NCI-H748 (cell line): ENCODE results near the gene PRADC1.
"Not testable (repeated sequence)": the region's sequence is repeated elsewhere in the genome, so short reads cannot be mapped to it uniquely, and the experiment has no call there.

Source experiments
- DNase-seq: peaks from one replicate; lab custom pipeline; 2025; ENCODE audit not compliant: unreplicated experiment; lab: John Stamatoyannopoulos, UW

The PRADC1 gene

DNA sequence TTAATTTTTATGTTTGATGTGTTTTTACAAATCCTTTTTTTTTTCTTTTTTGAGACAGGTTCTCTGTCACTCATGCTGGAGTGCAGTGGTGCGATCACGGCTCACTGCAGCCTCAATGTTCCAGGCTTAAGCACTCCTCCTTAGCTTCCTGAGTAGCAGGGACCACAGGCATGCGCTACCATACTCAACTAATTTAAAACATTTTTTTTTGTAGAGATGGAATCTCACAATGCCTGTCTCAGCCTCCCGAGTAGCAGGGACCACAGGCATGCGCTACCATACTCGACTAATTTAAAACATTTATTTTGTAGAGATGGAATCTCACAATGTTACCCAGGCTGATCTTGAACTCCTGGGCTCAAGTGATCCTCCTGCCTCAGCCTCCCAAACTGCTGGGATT lies 27.4 kb downstream of the PRADC1 start:
- DNase-seq = no peak

DNA sequence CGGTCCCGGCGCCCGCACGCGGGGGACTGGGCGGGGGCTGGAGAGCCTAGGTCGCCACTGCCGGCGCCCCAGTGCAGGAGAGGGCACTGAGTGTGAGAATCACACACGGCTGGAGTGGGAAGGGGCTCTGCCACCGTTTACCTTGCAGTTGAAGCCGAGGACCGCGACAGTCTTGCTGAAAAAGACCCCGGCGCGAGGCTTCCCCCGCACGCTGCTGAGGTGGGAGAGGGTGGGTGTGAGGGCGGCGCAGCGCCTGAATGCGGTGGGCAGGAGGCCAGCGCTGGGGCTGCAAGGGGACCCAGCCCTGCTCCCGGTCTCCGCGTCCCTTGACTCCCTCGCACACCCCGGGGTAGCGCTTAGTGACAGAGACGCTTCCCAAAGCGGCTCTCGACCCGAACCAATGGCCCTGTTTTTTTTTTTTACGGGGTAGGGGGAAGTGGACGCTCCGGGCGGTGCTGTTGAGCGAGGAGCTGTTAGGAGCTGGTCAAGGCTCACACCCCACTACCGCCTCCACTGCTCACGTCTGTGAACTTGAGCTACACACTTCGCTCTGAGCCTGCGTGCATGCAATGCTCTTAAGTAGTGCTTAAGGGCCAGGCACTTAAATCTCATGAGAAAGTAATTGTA lies 29.9 kb downstream of the PRADC1 start:
- peak; percentile 57 for DNase-seq

DNA sequence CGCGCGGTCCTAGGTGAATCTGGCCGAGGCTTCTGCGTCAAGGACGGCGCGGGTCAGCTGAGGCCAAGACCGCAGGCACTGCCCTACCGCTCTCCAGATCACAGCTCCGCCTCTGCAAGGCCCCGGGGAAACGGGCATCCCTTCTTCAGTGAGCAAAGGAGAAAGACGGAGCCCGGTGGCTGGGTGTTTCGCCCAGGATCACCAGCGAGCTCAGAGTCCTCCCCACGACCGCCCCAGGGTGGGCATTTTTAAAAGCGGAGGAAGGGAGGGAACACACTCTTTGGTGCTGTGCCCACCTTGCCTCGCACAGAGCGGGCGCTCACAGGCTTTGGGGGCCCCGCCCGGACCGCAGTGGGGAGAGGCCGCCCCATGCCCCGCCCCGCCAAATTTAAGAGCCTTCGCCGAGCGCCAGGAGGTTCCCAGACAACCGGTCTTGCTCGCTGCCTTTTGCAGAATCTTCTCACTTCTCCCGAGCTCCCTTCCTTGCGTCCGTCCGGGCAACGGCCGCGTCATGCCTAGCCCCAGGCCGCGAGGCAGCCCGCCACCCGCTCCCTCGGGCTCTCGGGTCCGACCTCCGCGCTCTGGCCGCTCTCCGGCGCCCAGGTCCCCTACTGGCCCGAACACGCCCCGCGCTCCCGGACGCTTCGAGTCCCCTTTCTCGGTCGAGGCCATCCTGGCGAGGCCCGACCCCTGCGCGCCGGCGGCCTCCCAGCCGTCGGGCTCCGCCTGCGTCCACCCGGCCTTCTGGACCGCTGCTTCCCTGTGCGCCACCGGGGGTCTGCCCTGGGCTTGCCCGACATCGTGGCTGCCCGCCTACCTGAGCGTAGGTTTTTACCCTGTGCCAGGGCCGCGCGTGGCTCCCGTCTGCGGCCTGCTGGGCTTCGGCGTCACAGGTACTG lies 30.6 kb downstream of the PRADC1 start, which contains the start of gene NOTO:
Gene NOTO, plus strand, starts transcription at position 419 of the 899 bp plus-strand sequence. Its CDS starts 93 bp downstream, at position 512.
- DNase-seq = peak; percentile 49

- DNase-seq = not testable (repeated sequence)
These were observed 32.8 kb downstream of the PRADC1 start for GRCh38 chr2:73200281-73200680.

GRCh38 chr2:73197579-73197978 lies 35.5 kb downstream of the PRADC1 start:
- DNase-seq = no peak

GRCh38 chr2:73187549-73187948 lies 45.5 kb downstream of the PRADC1 start:
- DNase-seq = no peak

DNA sequence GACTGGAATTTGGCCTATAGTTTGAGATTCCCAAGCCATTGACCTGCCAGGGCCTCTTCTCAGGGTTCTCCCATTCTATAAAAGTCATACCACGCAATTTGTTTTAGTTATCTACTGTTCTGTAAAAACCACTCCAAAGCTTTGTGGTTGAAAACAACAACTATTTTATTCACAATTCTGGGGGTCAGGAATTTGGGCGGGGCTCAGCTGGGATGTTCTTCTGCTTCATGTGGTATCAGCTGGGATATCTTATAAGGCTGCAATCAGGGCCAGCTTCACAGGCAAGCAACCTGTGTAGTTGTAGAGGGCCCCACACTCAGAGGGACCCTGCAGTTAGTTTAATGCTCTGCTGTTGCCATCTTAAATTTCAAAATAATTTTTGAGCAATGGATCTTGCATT lies 47.1 kb downstream of the PRADC1 start:
- DNase-seq = no peak
